Stimulated activated CD4-positive, alpha-beta T cell treated with anti-CD3 and anti-CD28 coated beads, Interleukin-1b, Interleukin-23, amount 100 ng/mL, for 48 hours (primary cell): ENCODE data around the gene TSKS.
A peak's percentile ranks its signal among the peaks of the same experiment; 100 is the strongest.

Experiments used
- DNase-seq: peaks from one replicate; pipeline ENCODE4 v3.0.0-alpha.2; 2020

The TSKS gene, protein sequence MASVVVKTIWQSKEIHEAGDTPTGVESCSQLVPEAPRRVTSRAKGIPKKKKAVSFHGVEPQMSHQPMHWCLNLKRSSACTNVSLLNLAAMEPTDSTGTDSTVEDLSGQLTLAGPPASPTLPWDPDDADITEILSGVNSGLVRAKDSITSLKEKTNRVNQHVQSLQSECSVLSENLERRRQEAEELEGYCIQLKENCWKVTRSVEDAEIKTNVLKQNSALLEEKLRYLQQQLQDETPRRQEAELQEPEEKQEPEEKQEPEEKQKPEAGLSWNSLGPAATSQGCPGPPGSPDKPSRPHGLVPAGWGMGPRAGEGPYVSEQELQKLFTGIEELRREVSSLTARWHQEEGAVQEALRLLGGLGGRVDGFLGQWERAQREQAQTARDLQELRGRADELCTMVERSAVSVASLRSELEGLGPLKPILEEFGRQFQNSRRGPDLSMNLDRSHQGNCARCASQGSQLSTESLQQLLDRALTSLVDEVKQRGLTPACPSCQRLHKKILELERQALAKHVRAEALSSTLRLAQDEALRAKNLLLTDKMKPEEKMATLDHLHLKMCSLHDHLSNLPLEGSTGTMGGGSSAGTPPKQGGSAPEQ

DNA sequence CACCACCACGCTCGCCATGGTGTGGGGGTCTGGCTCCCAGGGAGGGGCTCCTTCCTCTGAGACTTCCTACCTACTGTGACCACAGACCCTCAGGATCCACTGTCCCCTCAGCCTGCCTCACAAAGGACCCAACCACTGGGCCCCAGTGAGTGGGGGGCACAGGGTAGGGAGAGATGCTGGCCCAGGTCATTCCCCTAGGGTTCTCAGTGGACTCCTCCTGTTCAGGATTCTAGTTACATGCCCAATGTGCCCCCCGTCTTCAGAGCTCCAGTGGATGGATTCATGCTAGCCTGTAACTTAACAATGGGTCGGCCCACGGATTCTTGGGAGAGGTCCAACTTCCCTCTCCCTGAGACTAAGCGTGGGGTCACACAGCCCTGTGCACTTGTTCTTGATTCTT lies at the start of gene TSKS:
Gene TSKS, minus strand, starts transcription at position 77 of the 400 bp plus-strand sequence. Its CDS starts 59 bp downstream, at position 18.
- DNase-seq: no peak

DNA sequence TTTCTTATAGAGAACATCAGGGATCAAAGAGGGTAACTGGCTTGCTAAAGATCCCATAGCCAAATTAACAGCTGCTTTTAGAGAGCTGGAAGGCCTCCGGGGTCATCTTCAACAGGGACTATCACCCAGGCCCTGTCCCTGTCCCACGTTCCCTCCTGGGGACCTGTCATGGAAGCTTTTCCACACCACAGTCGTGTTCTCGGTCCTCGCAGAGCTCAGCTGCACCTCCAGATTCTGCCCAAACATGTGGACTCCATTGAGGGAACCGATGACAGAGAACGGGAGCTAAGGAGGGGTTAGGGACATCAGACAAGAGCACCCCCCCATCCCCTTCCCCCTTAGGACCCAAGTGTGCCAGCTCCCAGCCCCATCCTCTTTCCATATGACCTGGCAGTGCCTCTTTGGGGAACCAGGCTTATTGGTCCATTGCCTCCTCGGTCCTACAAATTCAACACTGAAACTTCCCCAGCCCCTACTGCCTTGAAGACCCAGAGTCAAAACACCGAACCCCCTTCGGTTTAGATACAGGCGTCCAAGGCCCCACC lies 49.4 kb upstream of the TSKS start:
- no peak for DNase-seq

DNA sequence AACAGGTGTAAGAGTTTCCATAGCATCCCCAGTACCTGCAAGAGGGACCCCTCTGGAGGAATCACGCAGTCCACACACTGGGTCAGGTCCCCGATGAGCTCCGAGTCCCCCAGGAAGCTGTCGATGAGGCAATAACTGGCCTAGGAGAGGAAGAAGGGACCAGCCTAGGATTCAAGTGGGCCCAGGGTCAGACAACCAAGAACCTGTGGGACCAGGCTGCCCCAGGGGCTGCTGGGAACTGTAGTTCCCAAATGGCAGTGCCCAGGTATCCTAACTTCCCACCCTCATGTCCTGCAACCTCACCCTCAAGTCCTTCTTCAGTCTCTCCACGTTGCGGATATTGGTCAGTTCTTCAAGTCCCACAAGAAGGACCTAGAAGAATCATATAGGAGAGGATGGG lies 48.2 kb upstream of the TSKS start:
- no peak for DNase-seq

DNA sequence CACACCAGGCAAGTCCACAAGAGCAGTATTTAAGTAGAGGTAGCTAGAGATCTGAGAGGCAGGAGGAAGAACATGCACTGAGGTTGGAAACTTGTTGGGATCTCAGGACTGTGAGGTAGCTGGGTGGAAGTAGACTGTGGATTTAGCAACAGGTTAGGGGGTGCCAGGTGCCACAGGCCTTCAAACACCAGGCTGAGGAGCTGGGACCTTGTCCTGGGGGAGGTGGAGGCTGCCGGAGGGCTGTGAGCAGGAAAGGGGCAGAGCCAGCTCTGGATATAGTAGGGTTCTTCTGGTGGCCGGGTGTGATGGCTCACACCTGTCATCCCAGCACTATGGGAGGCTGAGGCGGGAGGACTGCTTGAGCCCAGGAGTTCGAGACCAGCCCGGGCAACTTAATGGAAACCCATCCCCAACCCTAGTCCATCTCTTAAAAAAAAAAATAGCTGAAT lies 46.9 kb upstream of the TSKS start:
- no peak for DNase-seq

DNA sequence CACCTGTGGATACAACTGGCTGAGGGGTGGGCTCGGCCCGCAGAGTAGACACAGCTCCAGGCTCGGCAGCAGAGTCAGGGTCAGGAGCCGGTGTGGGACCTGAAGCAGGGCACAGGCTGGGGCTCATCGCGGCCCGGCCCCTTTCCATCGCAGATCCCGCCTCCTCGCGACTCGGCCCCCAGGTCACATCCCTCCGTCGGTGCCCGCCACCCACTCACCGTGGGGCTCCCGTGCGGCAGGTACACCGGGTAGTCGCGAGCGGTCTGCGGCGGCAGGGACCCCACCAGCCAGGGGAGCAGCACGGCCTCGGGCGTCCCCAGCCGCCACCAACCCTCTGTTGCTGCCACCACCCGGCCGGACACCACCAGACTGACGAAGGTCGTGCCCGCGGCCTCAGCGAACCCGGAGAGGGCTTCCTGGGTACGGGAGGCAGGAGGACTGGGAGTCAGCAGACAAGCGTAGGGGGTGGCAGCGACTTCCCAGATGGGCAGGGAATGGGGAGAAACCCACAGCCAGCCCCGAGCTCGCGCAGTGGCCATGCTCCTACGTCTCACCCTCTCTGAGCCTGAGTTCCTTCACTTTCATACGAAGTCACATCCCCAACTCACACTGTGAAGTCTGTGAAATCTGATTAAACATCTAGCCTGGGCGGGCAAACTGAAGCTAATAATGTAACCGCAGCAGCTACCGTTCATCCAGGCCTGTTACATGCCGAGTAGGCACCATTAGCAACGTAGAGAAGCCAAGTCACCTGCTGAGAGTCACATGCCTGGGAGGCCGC lies 46.2 kb upstream of the TSKS start:
- DNase-seq: peak; percentile 34

DNA sequence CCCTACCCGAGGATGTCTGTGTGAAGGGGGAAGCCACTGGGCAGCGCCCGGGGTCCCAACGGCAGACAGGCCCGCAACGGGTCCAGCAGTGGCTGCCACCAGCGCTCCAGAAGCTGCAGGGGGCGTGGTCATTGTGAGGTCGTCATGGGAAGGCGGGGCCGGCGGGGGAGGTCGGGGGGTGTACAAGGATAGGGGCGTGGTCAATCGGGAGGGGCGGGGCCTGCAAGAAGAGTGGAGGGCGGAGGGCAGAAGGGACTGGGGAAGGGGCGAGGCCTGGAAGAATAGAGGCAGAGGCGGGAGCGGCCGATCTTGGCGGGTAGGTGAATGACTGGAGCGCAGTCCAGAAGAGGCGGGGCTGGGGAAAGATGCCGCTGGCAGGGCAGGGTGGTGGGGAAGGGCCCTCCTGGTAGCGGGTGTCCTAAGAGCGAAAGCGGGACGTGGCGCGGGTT lies 45.6 kb upstream of the TSKS start:
- peak; percentile 86 for DNase-seq

DNA sequence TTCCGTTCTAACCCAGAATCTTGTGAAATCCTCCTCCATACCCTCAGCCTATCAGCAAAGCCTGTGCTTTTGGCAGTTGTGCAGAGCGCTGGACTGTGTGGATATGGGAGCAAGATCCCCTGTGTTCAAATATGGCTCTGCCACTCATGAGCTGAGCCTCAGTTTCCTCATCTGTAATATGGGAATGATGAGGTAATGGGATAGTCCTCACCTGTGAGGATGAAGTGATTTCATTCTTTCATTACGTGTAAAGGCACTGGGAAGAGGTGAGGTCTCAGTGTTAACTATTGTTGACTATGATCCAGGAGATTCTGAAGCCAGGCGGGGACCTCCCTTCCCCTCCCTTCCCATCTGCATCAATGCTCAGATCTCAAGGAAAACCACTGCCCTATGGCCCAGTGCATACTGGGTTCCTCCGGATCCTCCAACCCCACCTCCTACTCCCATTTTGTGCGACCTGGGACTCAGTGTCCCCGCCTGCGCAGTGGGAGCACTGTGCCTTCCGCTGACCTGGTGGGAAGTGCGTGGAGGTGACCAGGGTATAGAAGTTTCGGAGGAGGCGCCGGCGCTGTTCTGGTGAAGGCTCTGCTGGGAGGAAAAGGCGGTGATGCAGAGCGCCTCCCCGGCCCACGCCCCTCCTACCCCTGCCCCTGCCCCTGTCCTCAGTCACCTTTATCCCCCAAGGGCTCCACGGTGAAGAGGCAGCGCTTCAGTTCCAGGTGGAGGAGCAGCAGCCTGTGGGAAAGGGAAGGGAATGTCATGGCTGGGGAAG lies 45.0 kb upstream of the TSKS start:
- no peak for DNase-seq

DNA sequence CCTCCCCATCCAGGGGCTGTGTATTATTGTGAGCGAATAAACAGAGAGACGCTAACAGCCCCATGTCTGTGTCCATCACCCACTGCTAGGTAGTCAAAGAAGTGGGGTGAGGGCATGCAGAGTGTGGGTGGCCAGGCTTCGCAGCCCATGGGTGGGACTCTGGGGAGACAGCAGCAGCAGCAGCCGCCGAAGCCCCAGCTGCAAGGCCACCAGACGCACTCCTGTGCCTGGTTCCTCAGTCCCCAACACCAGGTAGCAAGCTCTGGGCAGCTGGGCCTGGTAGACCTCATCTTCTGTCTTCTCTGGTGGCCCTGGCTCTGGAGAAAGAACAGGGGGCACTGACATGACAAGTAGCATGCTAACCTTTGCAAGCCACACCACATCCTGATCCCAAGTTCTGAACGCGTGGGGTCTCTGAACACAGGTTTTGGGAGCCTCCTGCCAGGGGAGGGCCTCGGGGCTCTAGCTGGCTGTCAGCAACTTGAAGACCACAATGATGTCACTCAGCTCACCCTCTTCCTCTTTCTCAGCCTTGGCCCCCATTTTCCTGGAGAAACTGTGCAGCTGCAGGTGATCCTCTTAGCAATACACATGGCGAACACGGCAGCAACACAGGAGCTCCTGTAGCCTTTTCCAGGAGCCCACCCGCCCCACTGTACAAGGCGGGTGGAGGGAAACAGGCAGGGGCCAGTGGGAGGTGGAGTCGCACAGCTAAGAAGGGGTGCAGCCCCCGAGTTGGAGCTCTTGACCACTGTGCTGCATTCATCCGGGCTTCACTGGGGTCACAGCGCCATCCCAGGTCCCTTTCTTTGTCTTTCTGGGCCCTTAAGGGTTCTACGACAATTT lies 44.2 kb upstream of the TSKS start:
- DNase-seq: no peak

DNA sequence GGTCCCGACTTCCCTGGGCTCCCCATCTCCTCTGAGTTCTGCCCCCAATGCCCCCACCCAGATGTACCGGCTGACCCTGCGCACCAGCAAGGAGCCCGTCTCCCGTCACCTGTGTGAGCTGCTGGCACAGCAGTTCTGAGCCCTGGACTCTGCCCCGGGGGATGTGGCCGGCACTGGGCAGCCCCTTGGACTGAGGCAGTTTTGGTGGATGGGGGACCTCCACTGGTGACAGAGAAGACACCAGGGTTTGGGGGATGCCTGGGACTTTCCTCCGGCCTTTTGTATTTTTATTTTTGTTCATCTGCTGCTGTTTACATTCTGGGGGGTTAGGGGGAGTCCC lies 43.5 kb upstream of the TSKS start:
- DNase-seq: no peak

DNA sequence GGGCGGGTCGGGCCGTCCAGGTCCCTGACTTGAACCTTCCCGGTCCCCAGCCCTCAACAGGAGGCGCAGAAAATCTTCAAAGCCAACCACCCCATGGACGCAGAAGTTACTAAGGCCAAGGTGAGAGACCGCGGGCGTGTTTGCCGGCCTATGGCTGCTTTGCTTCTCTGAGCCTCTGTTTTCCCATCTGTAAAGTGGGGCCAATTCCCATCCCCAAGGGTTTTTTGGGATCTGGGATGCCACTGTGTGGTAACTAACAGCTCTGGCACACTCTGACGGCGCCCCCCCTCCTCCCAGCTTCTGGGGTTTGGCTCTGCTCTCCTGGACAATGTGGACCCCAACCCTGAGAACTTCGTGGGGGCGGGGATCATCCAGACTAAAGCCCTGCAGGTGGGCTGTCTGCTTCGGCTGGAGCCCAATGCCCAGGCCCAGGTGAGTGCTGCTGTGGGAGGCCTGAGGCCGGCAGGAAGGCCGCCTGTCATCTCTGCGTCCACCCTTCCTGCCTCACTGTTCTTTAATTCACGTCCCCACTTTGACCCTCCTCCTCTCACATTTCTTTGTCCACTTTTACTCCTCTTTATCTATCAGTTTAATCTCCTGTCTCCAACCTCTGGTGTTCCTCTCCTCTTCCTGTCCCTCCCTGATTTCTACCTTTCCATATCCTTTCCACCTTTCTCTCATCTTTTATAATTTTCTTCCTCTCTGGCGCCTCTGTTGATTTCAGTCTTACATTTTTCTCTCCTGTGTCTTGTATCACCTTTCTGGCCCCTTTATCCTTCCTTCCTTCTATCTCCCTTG lies 42.9 kb upstream of the TSKS start:
- no peak for DNase-seq

DNA sequence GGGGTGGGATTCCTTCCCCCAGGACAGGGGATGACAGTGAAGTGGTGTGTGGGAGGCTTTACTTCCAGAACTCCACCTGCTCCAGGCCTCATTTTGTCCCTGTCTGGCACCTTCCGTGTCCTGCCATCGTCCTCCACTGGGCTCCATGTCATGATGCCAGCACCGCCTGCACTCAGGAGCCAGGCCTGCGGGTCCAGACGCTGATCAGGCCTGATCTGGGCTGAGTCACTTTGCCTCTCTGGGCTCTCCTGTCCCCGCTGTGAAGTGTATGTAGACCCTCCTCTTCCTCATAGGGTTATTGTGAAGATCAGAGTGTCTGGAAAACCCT lies 40.4 kb upstream of the TSKS start:
- DNase-seq: no peak

DNA sequence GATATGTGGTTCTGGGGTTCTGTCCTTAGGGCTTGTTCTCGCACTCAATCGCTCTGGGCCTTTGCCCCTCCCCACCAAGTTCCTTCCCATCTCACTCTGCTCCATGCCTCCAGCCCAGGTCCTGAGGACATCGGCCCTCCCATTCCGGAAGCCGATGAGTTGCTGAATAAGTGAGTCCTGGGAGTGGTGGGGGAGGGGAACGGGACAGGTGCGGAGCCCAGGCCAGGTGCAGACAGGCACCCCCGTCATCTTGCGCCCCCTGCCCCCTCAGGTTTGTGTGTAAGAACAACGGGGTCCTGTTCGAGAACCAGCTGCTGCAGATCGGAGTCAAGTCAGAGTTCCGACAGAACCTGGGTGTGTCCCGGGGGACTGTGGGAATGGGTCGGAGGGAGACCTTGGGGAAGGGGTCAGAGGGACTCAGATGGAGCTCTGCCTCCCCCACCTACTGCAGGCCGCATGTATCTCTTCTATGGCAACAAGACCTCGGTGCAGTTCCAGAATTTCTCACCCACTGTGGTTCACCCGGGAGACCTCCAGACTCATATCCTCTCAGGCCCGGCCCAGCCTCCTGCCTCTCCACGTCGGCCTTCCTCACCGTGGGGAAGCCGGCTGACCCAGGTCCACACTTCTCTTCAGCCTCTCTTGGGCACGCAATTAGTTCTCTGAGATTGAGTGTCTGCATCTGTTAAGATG lies 39.9 kb upstream of the TSKS start:
- no peak for DNase-seq

DNA sequence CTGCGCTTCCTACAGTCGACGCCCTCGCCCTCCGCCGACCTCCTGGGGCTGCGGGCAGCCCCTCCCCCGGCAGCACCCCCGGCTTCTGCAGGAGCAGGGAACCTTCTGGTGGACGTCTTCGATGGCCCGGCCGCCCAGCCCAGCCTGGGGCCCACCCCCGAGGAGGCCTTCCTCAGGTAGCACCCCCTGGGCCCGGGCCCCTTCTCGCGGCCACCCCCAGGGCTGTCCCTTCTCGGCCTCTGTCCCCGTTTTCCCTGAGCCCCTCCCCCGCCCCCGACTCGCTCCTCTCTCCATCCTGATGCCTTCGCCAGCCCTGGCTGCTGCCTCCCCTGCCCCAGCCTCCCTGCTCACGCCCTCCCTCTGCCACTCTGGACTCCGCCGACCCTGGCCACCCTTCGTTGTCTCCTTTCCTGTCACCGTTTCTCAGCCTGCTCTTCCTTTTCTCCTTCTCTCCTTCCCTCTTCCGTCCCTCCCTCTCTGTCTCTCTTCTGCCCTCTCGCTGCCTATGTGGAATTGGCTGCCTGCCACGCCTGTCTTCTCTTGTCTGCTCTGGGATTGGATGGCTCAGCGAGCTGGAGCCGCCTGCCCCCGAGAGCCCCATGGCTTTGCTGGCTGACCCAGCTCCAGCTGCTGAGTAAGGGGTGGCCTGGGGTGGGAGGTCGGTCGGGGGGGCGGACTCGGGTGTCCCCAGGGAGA lies 39.0 kb upstream of the TSKS start:
- DNase-seq: no peak

DNA sequence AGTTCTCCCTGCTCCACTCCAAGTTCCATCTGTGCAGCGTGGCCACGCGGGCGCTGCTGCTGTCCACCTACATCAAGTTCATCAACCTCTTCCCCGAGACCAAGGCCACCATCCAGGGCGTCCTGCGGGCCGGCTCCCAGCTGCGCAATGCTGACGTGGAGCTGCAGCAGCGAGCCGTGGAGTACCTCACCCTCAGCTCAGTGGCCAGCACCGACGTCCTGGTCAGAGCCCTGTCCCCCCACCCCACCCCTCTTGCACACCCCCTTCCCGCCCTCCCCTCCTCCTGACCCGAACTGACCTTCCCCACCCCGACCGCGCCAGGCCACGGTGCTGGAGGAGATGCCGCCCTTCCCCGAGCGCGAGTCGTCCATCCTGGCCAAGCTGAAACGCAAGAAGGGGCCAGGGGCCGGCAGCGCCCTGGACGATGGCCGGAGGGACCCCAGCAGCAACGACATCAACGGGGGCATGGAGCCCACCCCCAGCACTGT lies 38.3 kb upstream of the TSKS start:
- no peak for DNase-seq

DNA sequence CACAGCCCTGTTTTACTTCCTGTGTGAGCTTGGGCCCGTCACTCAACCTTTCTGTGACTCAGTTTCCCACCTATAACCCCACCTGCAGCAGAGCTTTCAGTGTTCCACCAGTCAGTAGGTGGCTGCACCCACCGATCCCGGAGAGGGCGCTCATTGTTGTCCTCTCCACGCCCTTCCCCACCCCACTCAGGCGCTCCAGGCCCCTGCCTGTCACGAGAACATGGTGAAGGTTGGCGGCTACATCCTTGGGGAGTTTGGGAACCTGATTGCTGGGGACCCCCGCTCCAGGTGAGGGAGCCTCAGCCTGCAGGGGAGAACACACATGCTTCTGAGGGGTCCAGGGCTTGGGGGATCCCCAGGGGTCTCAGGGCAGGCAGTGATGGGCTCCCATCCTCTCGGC lies 37.7 kb upstream of the TSKS start:
- no peak for DNase-seq

DNA sequence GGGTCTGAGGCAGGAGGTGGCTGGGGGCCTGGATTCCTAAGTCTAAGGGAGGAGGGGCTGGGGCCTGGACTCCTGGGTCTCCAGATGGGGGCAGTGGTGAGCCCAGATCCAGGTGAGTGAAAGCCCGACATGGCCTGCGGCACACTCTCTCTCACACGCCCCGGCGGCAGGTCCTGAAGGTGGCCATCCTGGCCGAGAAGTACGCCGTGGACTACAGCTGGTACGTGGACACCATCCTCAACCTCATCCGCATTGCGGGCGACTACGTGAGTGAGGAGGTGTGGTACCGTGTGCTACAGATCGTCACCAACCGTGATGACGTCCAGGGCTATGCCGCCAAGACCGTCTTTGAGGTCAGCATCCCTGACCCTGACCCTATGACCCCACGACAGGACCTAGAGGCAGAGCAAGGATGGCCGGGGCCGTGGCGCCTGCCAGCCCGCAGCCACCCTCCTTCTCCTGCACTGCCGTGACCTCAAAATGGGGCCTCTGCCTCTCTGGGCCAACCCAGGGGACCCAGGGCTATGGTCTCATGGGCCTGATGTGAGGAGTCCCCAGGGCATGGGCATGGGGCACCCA lies 36.8 kb upstream of the TSKS start:
- no peak for DNase-seq

DNA sequence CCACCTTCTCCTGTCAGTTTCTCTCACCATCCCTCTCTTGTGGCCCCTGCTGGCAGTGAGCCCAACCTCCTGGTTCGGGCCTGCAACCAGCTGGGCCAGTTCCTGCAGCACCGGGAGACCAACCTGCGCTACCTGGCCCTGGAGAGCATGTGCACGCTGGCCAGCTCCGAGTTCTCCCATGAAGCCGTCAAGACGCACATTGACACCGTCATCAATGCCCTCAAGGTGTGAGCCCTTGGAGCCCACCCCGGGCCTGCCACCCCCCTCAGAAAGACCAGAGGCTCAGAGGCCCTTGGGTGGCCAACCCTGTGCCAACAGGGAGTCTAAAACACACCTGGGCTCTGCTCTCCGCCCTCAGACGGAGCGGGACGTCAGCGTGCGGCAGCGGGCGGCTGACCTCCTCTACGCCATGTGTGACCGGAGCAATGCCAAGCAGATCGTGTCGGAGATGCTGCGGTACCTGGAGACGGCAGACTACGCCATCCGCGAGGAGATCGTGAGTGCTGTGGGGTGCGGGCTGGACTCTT lies 36.2 kb upstream of the TSKS start:
- DNase-seq: no peak

DNA sequence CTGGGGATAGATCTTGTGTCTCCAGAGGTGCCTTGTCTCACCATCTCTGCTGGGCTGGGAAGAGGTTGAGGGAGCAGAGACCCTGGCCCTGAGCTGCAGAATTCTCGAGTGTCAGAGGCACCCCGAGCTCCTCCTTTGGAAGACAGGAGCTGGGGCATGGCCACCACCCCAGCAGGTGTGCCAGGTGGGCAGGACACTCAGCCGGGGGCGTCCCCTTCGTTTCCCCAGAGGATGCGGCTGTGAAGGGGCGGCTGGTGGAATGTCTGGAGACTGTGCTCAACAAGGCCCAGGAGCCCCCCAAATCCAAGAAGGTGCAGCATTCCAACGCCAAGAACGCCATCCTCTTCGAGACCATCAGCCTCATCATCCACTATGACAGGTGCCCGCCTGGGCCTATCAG lies 35.5 kb upstream of the TSKS start:
- no peak for DNase-seq

DNA sequence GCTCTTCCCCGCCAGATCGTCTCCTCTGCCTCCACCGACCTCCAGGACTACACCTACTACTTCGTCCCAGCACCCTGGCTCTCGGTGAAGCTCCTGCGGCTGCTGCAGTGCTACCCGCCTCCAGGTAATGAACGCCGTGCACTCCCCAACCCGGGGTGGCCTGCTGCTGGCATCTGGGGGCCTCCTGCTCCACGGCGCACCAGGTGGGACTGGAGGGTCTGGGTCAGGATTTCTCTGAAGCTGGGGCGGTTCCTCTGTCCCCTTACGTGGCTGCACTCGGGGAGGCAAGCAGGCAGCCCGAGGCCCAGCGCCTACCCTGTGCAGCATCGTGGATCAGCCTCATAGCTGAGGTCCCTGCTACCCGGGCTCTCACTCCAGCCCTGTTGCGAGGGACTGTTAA lies 32.5 kb upstream of the TSKS start:
- no peak for DNase-seq
